Measurements from ENCODE around the gene ZNF408. TPM values are rescaled to one million over a fixed set of nuclear protein-coding genes. Genes with fewer than 3 reads are reported as not detected.

Gene ZNF408
- total and polyA plus RNA-seq, 2 donors (not counting 3 experiments of a cell fraction or from before 2014, with no cell fraction given): 7.8 to 10.9 TPM

- POLR2A ChIA-PET: no interaction called here
- TF ChIP-seq FOS (IDR thresholded peaks at IDR 0.05; ENCODE audit: borderline replicate concordance, insufficient read depth, low read length): no peak
- TF ChIP-seq CTCF (IDR thresholded peaks at IDR 0.05; ENCODE audit: extremely low read depth in 1 of 2, insufficient read depth in 1 of 2, low read depth in 1 of 2, low read length in 2 of 2): no peak
- TF ChIP-seq GATA2 (IDR thresholded peaks at IDR 0.05; ENCODE audit: insufficient read depth, insufficient read length, low read depth, low read length): no peak
- TF ChIP-seq POLR2AphosphoS5 (IDR thresholded peaks at IDR 0.05; ENCODE audit: insufficient read depth, low read depth, low read length): no peak
- TF ChIP-seq MAX (IDR thresholded peaks at IDR 0.05; ENCODE audit: insufficient read depth, insufficient read length): no peak
- TF ChIP-seq EZH2 (IDR thresholded peaks at IDR 0.05; ENCODE audit: borderline replicate concordance, low read depth, low read length, severe bottlenecking): no peak
- TF ChIP-seq MYC (IDR thresholded peaks at IDR 0.05; ENCODE audit: low read depth, low read length): no peak
- Histone ChIP-seq H3K79me2 (ENCODE audit: control insufficient read depth, insufficient read depth, low read length) (no peaks in the 10 kb centered on the region), H3K27ac (ENCODE audit: insufficient read depth, low read depth, low read length) (no peak overlapping the region), H3K9ac (replicated peaks; ENCODE audit: extremely low read depth, insufficient read depth, low read length) (no peak overlapping the region), H3K4me2 (ENCODE audit: insufficient read depth, low read length) (no peak overlapping the region), H3K4me1 (ENCODE audit: control insufficient read depth, extremely low read depth, insufficient read depth, low read length) (no peaks in the 10 kb centered on the region), H3K27me3 (ENCODE audit: control insufficient read depth in 2 of 2, insufficient read depth in 2 of 2, low read length in 2 of 2) (no peaks in the 10 kb centered on the region), H4K20me1 (replicated peaks; ENCODE audit: control insufficient read depth, extremely low read depth, insufficient read depth, low read length) (no peaks in the 10 kb centered on the region), H2AFZ (ENCODE audit: low read depth, low read length) (no peak overlapping the region), H3K9me1 (replicated peaks; ENCODE audit: control insufficient read depth, extremely low read depth, insufficient read depth, low read length) (no peaks in the 10 kb centered on the region), H3K4me3 (replicated peaks in 1 of 3; ENCODE audit: insufficient read depth in 1 of 3, low read depth in 1 of 3, low read length in 3 of 3) (no peak overlapping the region), H3K9me3 (replicated peaks; ENCODE audit: control insufficient read depth, insufficient read depth, low read length) (no peaks in the 10 kb centered on the region), H3K36me3 (ENCODE audit: control insufficient read depth in 2 of 2, extremely low read depth in 1 of 2, insufficient read depth in 2 of 2, low read length in 2 of 2) (peaks cover 0 to 44% of the 10 kb centered on the region in 2 experiments)
- CTCF ChIA-PET: no interaction called here
- BruUV-seq (replicated peaks): TSS peak; percentile 40
- dilution Hi-C loops (cut with MboI; ENCODE audit: extremely low pct_ligation_motif_present, low sequenced_read_pairs): no loop called here
- no peak for DNase-seq (ENCODE audit: low read depth, low spot score)
- intact Hi-C loops (cut with micrococcal nuclease): no loop called here
- no peak for FAIRE-seq
Observed at GRCh38 chr11:46677169-46677568, 23.7 kb upstream of the ZNF408 start.

All from endothelial cell of umbilical vein (primary cell).